Activated T-helper 2 cell treated with anti-CD3 and anti-CD28 coated beads, Interferon-gamma antibody, Interleukin-2, Interleukin-4, amounts not matched to agents 10 μg/mL and 5 μg/mL and 100 μg/mL, durations not matched to agents 14 hours and 24 hours and 36 hours (primary cell): ENCODE data around the gene GAB1. TPM values are rescaled to one million over a fixed set of nuclear protein-coding genes. Genes with fewer than 3 reads are reported as not detected.

ENCODE experiments used
- DNase-seq: peaks from one replicate; pipeline ENCODE4 v3.0.0; 2021; ENCODE audit warnings: low spot score
- H3K27ac Mint-ChIP-seq: one replicate; pipeline ENCODE4 v1.8.0; 2021; ENCODE audit warnings: mixed read lengths
- H3K27me3 Mint-ChIP-seq: one replicate; pipeline ENCODE4 v1.8.0; 2021; ENCODE audit warnings: low read depth, mixed read lengths
- H3K36me3 Mint-ChIP-seq: one replicate; pipeline ENCODE4 v1.8.0; 2021; ENCODE audit warnings: low read depth, mixed read lengths
- H3K4me1 Mint-ChIP-seq: one replicate; pipeline ENCODE4 v1.8.0; 2021; ENCODE audit warnings: low read depth, mixed read lengths
- H3K4me3 Mint-ChIP-seq: one replicate; pipeline ENCODE4 v1.8.0; 2021; ENCODE audit warnings: low read depth, mild to moderate bottlenecking, moderate library complexity, mixed read lengths
- H3K9me3 Mint-ChIP-seq: one replicate; pipeline ENCODE4 v1.8.0; 2021; ENCODE audit warnings: mixed read lengths
- intact Hi-C: fragments of 100-400 bp; cut with micrococcal nuclease; formaldehyde crosslinking; loops from one replicate; pipeline ENCODE4 v1.15.1; 2023
- total RNA-seq: library from RNA; stranded (reverse); gene quantifications from 2 replicates; pipeline ENCODE4 v1.2.3, GENCODE V29; 2022

The GAB1 gene
- total RNA-seq, 1 donor from 2014 or later, result 0.96 TPM

- Mint-ChIP-seq H3K36me3 (no peaks in the 10 kb centered on the region), H3K4me1 (no peaks in the 10 kb centered on the region), H3K27me3 (no peaks in the 10 kb centered on the region), H3K9me3 (peaks cover 7% of the 10 kb centered on the region), H3K27ac (no peak overlapping the region), H3K4me3 (no peak overlapping the region)
- no peak for DNase-seq
- intact Hi-C loops, result no loop called here
These were observed 35.6 kb downstream of the GAB1 start for GRCh38 chr4:143372093-143372915.

DNA sequence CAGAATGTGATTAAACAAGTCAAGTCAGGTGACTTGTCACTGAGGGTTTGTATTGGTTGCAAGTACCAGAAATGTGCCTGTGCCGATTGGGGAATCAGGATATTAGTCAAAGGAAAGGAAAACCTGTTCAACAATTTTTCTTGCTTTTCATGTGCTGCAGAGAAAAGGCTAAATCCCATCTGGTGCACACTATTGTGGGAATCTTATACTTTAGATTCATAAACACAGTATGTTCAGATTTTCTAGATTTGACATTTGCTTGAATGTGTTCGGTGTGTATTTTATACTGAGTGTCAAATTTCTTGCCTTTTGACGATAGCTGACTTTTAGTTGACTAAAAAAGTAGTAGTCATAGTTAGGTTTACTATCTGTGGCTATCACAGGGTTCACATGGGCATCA lies 37.6 kb downstream of the GAB1 start:
- intact Hi-C loops, result no loop called here
- no peaks in the 10 kb centered on the region for H3K27me3 Mint-ChIP-seq
- H3K36me3 Mint-ChIP-seq, result no peaks in the 10 kb centered on the region
- peaks cover 7% of the 10 kb centered on the region for H3K9me3 Mint-ChIP-seq
- no peak overlapping the region for H3K27ac Mint-ChIP-seq
- no peaks in the 10 kb centered on the region for H3K4me1 Mint-ChIP-seq
- no peak overlapping the region for H3K4me3 Mint-ChIP-seq
- DNase-seq, result no peak

DNA sequence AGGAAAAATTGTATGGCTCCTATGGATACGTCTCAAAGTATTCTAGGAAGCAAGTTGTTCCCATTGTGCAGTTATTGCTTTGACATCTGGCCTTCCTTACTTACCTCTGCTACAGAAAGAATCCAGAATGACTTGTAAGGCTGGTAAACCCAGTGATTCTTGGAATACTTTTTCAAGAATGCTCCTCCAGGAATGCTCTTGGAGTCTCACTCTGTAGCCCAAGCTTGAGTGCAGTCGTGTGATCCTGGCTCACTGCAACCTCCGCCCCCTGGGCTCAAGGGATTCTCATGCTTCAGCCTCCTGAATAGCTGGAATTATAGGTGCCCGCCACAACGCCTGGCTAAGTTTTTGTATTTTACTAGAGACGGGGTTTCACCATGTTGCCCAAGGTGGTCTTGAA lies 38.1 kb downstream of the GAB1 start:
- intact Hi-C loops, result no loop called here
- Mint-ChIP-seq H3K4me3 (no peak overlapping the region), H3K27ac (no peak overlapping the region), H3K4me1 (no peaks in the 10 kb centered on the region), H3K27me3 (no peaks in the 10 kb centered on the region), H3K36me3 (no peaks in the 10 kb centered on the region), H3K9me3 (peaks cover 6% of the 10 kb centered on the region)
- no peak for DNase-seq

DNA sequence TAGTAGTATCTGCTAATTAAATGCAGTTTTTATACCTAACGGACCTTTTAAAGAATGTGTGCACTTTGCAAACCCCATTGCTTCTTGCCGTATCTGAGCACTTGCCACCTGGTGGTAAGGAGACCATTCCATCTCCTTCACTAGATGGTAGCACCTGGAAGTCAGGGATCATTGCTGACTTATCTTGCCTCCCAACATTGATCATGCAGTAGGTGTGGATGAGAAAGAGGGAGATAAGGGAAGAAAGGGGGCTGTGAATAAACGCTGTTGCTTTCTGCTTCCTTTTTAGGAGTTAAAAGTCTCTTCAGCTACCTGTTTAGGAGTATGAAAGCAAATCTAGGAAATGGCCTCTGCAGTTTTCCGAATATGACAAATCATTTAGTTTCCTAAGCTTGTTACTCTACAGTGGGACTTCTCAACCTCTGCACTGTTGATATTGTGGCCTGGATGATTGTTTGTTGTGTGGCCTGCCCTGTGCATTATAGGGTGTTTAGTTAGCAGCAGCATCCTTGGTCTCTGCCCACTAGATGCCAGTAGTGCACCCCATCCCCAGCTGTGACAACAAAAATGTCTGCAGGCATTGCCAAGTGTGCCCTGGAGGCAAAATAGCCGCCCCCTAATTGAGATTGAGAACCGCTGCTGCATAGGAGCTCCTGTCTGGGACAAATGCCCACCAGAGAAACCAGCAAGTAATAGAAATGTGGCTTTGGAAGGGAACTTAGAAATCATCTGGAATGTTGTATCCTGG lies 38.8 kb downstream of the GAB1 start:
- intact Hi-C loops, result no loop called here
- no peak overlapping the region for H3K4me3 Mint-ChIP-seq
- H3K27ac Mint-ChIP-seq, result no peak overlapping the region
- no peaks in the 10 kb centered on the region for H3K4me1 Mint-ChIP-seq
- H3K27me3 Mint-ChIP-seq, result no peaks in the 10 kb centered on the region
- no peak for DNase-seq
- H3K36me3 Mint-ChIP-seq, result no peaks in the 10 kb centered on the region
- peaks cover 3% of the 10 kb centered on the region for H3K9me3 Mint-ChIP-seq

- no peak for DNase-seq
- H3K36me3 Mint-ChIP-seq, result no peaks in the 10 kb centered on the region
- intact Hi-C loops, result no loop called here
These were observed 41.0 kb downstream of the GAB1 start for GRCh38 chr4:143377611-143378099.

GRCh38 chr4:143380629-143381028 lies 44.0 kb downstream of the GAB1 start:
- H3K9me3 Mint-ChIP-seq, result no peaks in the 10 kb centered on the region
- intact Hi-C loops, result no loop called here
- H3K27me3 Mint-ChIP-seq, result no peaks in the 10 kb centered on the region
- no peaks in the 10 kb centered on the region for H3K36me3 Mint-ChIP-seq
- H3K27ac Mint-ChIP-seq, result no peak overlapping the region
- no peak for DNase-seq
- H3K4me1 Mint-ChIP-seq, result no peaks in the 10 kb centered on the region
- no peak overlapping the region for H3K4me3 Mint-ChIP-seq

More at GRCh38 chr4:143377611-143378099, 41.0 kb downstream of the GAB1 start:
- H3K9me3 Mint-ChIP-seq, result no peaks in the 10 kb centered on the region
- H3K27me3 Mint-ChIP-seq, result no peaks in the 10 kb centered on the region
- H3K4me1 Mint-ChIP-seq, result no peaks in the 10 kb centered on the region
- no peak overlapping the region for H3K4me3 Mint-ChIP-seq
- H3K27ac Mint-ChIP-seq, result no peak overlapping the region

GRCh38 chr4:143381189-143382118 lies 44.8 kb downstream of the GAB1 start:
- intact Hi-C loops, result no loop called here
- no peak overlapping the region for H3K4me3 Mint-ChIP-seq
- DNase-seq, result no peak
- H3K27ac Mint-ChIP-seq, result no peak overlapping the region
- H3K36me3 Mint-ChIP-seq, result no peaks in the 10 kb centered on the region
- no peaks in the 10 kb centered on the region for H3K4me1 Mint-ChIP-seq
- H3K27me3 Mint-ChIP-seq, result no peaks in the 10 kb centered on the region
- no peaks in the 10 kb centered on the region for H3K9me3 Mint-ChIP-seq

DNA sequence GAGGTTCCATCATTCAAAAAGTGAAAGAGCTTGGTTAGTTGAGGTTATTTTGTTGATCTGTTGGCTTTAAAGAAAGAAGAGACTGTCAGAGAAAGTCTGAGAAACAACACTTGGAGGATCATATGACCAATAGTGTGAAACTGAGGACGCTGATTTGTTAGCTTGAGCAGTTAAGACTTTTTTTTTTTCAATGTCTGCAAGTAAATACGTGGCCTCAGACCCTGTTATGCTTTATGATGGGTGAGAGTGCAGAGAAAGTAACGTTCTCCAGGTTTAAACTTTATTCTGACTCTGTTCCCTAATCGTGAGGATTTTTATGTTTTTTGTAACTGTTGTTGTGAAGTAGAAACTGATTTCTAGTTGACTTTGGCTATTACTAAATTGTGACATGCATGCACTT lies 45.9 kb downstream of the GAB1 start:
- intact Hi-C loops, result no loop called here
- H3K27ac Mint-ChIP-seq, result no peak overlapping the region
- no peaks in the 10 kb centered on the region for H3K4me1 Mint-ChIP-seq
- no peaks in the 10 kb centered on the region for H3K9me3 Mint-ChIP-seq
- no peak overlapping the region for H3K4me3 Mint-ChIP-seq
- H3K27me3 Mint-ChIP-seq, result no peaks in the 10 kb centered on the region
- no peaks in the 10 kb centered on the region for H3K36me3 Mint-ChIP-seq
- no peak for DNase-seq

GRCh38 chr4:143383005-143383574 lies 46.4 kb downstream of the GAB1 start:
- Mint-ChIP-seq H3K9me3 (no peaks in the 10 kb centered on the region), H3K36me3 (no peaks in the 10 kb centered on the region), H3K27ac (no peak overlapping the region), H3K27me3 (no peaks in the 10 kb centered on the region), H3K4me3 (no peak overlapping the region), H3K4me1 (no peaks in the 10 kb centered on the region)
- DNase-seq, result no peak
- intact Hi-C loops, result no loop called here

GRCh38 chr4:143384381-143384994 lies 47.8 kb downstream of the GAB1 start:
- Mint-ChIP-seq H3K9me3 (no peaks in the 10 kb centered on the region), H3K27me3 (no peaks in the 10 kb centered on the region), H3K4me1 (no peaks in the 10 kb centered on the region), H3K36me3 (no peaks in the 10 kb centered on the region), H3K4me3 (no peak overlapping the region), H3K27ac (no peak overlapping the region)
- no peak for DNase-seq
- intact Hi-C loops, result no loop called here

DNA sequence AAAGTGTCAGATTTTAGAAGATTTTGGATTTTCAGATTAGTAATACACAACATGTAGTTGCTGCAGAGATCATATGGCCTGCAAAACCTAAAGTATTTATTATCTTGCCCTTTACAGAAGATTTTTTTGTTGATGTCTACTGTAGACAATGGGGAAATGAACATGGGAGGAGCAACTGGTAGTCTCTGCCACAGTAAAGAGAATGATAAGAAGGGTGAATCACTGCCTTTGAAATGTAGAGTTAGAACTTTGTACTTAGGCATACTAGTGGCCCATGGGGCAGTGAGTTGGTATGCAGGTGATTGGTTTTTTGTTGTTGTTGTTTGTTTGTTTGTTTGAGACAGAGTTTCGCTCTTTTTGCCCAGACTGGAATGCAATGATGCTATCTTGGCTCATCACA lies 50.1 kb downstream of the GAB1 start:
- intact Hi-C loops, result no loop called here
- Mint-ChIP-seq H3K27ac (no peak overlapping the region), H3K27me3 (peaks cover 4% of the 10 kb centered on the region), H3K9me3 (no peaks in the 10 kb centered on the region), H3K36me3 (no peaks in the 10 kb centered on the region), H3K4me3 (no peak overlapping the region), H3K4me1 (no peaks in the 10 kb centered on the region)
- DNase-seq, result no peak

GRCh38 chr4:143389579-143390195 lies 53.0 kb downstream of the GAB1 start:
- no peaks in the 10 kb centered on the region for H3K36me3 Mint-ChIP-seq

More at GRCh38 chr4:143389579-143390195, 53.0 kb downstream of the GAB1 start:
- H3K4me1 Mint-ChIP-seq, result no peaks in the 10 kb centered on the region
- H3K4me3 Mint-ChIP-seq, result no peak overlapping the region
- H3K27ac Mint-ChIP-seq, result no peak overlapping the region
- H3K9me3 Mint-ChIP-seq, result no peaks in the 10 kb centered on the region
- no peak for DNase-seq
- H3K27me3 Mint-ChIP-seq, result peaks cover 9% of the 10 kb centered on the region
- intact Hi-C loops, result no loop called here
